ENCODE results near the gene CFAP46.
A peak's percentile ranks its signal among the peaks of the same experiment; 100 is the strongest.

CFAP46 gene

GRCh38 chr10:132866601-132867381 is 75.6 kb downstream of the CFAP46 start:
- Mint-ChIP-seq H3K9me3 (no peaks in the 10 kb centered on the region), H3K4me1 (peaks cover 6% of the 10 kb centered on the region), H3K27ac (no peak overlapping the region), H3K36me3 (ENCODE audit: low read depth) (no peaks in the 10 kb centered on the region), H3K27me3 (peaks cover 7% of the 10 kb centered on the region), H3K4me3 (no peak overlapping the region)
- no peak for DNase-seq
- no peak for ATAC-seq

GRCh38 chr10:132865851-132866600 is 76.3 kb downstream of the CFAP46 start:
- H3K36me3 Mint-ChIP-seq (ENCODE audit: low read depth), result no peaks in the 10 kb centered on the region
- H3K4me3 Mint-ChIP-seq, result no peak overlapping the region
- DNase-seq, result no peak
- H3K4me1 Mint-ChIP-seq, result peaks cover 6% of the 10 kb centered on the region
- peaks cover 7% of the 10 kb centered on the region for H3K27me3 Mint-ChIP-seq
- no peak overlapping the region for H3K27ac Mint-ChIP-seq
- no peaks in the 10 kb centered on the region for H3K9me3 Mint-ChIP-seq
- no peak for ATAC-seq

GRCh38 chr10:132865171-132865631 is 77.2 kb downstream of the CFAP46 start:
- no peak overlapping the region for H3K27ac Mint-ChIP-seq
- no peaks in the 10 kb centered on the region for H3K9me3 Mint-ChIP-seq
- DNase-seq (no peak), ATAC-seq (no peak)
- peaks cover 9% of the 10 kb centered on the region for H3K27me3 Mint-ChIP-seq
- H3K36me3 Mint-ChIP-seq (ENCODE audit: low read depth), result no peaks in the 10 kb centered on the region
- H3K4me3 Mint-ChIP-seq, result no peak overlapping the region
- H3K4me1 Mint-ChIP-seq, result peaks cover 6% of the 10 kb centered on the region

GRCh38 chr10:132862485-132863420 is 79.6 kb downstream of the CFAP46 start:
- Mint-ChIP-seq H3K27me3 (peaks cover 10% of the 10 kb centered on the region), H3K27ac (no peak overlapping the region), H3K9me3 (no peaks in the 10 kb centered on the region), H3K4me1 (peaks cover 6% of the 10 kb centered on the region), H3K36me3 (ENCODE audit: low read depth) (no peaks in the 10 kb centered on the region), H3K4me3 (no peak overlapping the region)
- peak; percentile 8 for ATAC-seq
- DNase-seq, result no peak

- no peak for ATAC-seq
- no peaks in the 10 kb centered on the region for H3K9me3 Mint-ChIP-seq
- no peak for DNase-seq
- H3K27me3 Mint-ChIP-seq, result peaks cover 10% of the 10 kb centered on the region
- no peak overlapping the region for H3K27ac Mint-ChIP-seq
- no peaks in the 10 kb centered on the region for H3K36me3 Mint-ChIP-seq (ENCODE audit: low read depth)
- H3K4me1 Mint-ChIP-seq, result peaks cover 6% of the 10 kb centered on the region
- H3K4me3 Mint-ChIP-seq, result no peak overlapping the region
Measured at GRCh38 chr10:132861884-132862461, 80.4 kb downstream of the CFAP46 start.

- Mint-ChIP-seq H3K36me3 (ENCODE audit: low read depth) (no peaks in the 10 kb centered on the region), H3K27ac (no peak overlapping the region), H3K4me1 (peaks cover 6% of the 10 kb centered on the region), H3K4me3 (no peak overlapping the region), H3K27me3 (peaks cover 9% of the 10 kb centered on the region), H3K9me3 (peaks cover 4% of the 10 kb centered on the region)
- DNase-seq (no peak), ATAC-seq (no peak)
Measured at GRCh38 chr10:132861116-132861691, 81.2 kb downstream of the CFAP46 start.

- H3K27ac Mint-ChIP-seq, result no peak overlapping the region
- ATAC-seq, result no peak
- peaks cover 4% of the 10 kb centered on the region for H3K9me3 Mint-ChIP-seq
- H3K27me3 Mint-ChIP-seq, result peaks cover 11% of the 10 kb centered on the region
- peaks cover 6% of the 10 kb centered on the region for H3K4me1 Mint-ChIP-seq
- no peak for DNase-seq
- H3K4me3 Mint-ChIP-seq, result no peak overlapping the region
- H3K36me3 Mint-ChIP-seq (ENCODE audit: low read depth), result no peaks in the 10 kb centered on the region
Measured at GRCh38 chr10:132860532-132860931, 81.8 kb downstream of the CFAP46 start.

GRCh38 chr10:132859084-132859855 is 83.1 kb downstream of the CFAP46 start:
- H3K27ac Mint-ChIP-seq, result no peak overlapping the region

GRCh38 chr10:132858121-132859081 is 84.0 kb downstream of the CFAP46 start:
- Mint-ChIP-seq H3K36me3 (ENCODE audit: low read depth) (no peaks in the 10 kb centered on the region), H3K27me3 (peaks cover 12% of the 10 kb centered on the region), H3K4me3 (no peak overlapping the region), H3K27ac (no peak overlapping the region), H3K9me3 (peaks cover 4% of the 10 kb centered on the region), H3K4me1 (peaks cover 4% of the 10 kb centered on the region)
- DNase-seq (no peak), ATAC-seq (no peak)

More at GRCh38 chr10:132859084-132859855, 83.1 kb downstream of the CFAP46 start:
- H3K9me3 Mint-ChIP-seq, result peaks cover 4% of the 10 kb centered on the region
- H3K4me3 Mint-ChIP-seq, result no peak overlapping the region
- ATAC-seq, result no peak
- H3K36me3 Mint-ChIP-seq (ENCODE audit: low read depth), result no peaks in the 10 kb centered on the region
- peaks cover 6% of the 10 kb centered on the region for H3K4me1 Mint-ChIP-seq
- peaks cover 11% of the 10 kb centered on the region for H3K27me3 Mint-ChIP-seq
- DNase-seq, result no peak

- ATAC-seq, result no peak
- peaks cover 10% of the 10 kb centered on the region for H3K27me3 Mint-ChIP-seq
Measured at GRCh38 chr10:132856869-132857524, 85.4 kb downstream of the CFAP46 start.

GRCh38 chr10:132855889-132856288 is 86.5 kb downstream of the CFAP46 start:
- DNase-seq (no peak), ATAC-seq (no peak)
- no peak overlapping the region for H3K27ac Mint-ChIP-seq
- H3K4me1 Mint-ChIP-seq, result no peaks in the 10 kb centered on the region
- peaks cover 4% of the 10 kb centered on the region for H3K9me3 Mint-ChIP-seq
- peaks cover 10% of the 10 kb centered on the region for H3K27me3 Mint-ChIP-seq
- H3K4me3 Mint-ChIP-seq, result no peak overlapping the region
- H3K36me3 Mint-ChIP-seq (ENCODE audit: low read depth), result no peaks in the 10 kb centered on the region

More at GRCh38 chr10:132856869-132857524, 85.4 kb downstream of the CFAP46 start:
- Mint-ChIP-seq H3K27ac (no peak overlapping the region), H3K36me3 (ENCODE audit: low read depth) (no peaks in the 10 kb centered on the region), H3K4me1 (no peaks in the 10 kb centered on the region), H3K9me3 (peaks cover 4% of the 10 kb centered on the region), H3K4me3 (no peak overlapping the region)
- DNase-seq, result no peak

GRCh38 chr10:132851451-132851850 is 90.9 kb downstream of the CFAP46 start:
- H3K27me3 Mint-ChIP-seq, result peaks cover 10% of the 10 kb centered on the region
- no peak overlapping the region for H3K27ac Mint-ChIP-seq
- H3K9me3 Mint-ChIP-seq, result peaks cover 2% of the 10 kb centered on the region
- peaks cover 11% of the 10 kb centered on the region for H3K4me1 Mint-ChIP-seq
- DNase-seq, result no peak
- H3K36me3 Mint-ChIP-seq (ENCODE audit: low read depth), result no peaks in the 10 kb centered on the region
- ATAC-seq, result no peak
- H3K4me3 Mint-ChIP-seq, result no peak overlapping the region
